Hepatocyte (in vitro differentiated cells): ENCODE measurements around the gene FAM237B.
A peak's percentile ranks its signal among the peaks of the same experiment; 100 is the strongest.

Source experiments
- CTCF ChIP-seq: fragments of 200-600 bp; sonication (generic); IDR thresholded peaks from 2 replicates; pipeline ENCODE4 v1.5.1; 2016; ENCODE audit warnings: antibody characterized with exemption, mild to moderate bottlenecking; ENCODE audit not compliant: poor library complexity
- EZH2phosphoT487 ChIP-seq: fragments of 200-600 bp; sonication (generic); IDR thresholded peaks from one replicate; pipeline ENCODE4 v1.6.1; 2018; ENCODE audit warnings: antibody characterized with exemption, mild to moderate bottlenecking, low read depth, moderate library complexity; ENCODE audit not compliant: unreplicated experiment, severe bottlenecking

GRCh38 chr7:90298145-90299038, 22.7 kb downstream of the FAM237B start:
- TF ChIP-seq EZH2phosphoT487: no peak
- TF ChIP-seq CTCF: peak; percentile 59
